Cardiac muscle cell (in vitro differentiated cells and primary cell): Measurements from ENCODE around the gene CBX2. TPM values are rescaled to one million over a fixed set of nuclear protein-coding genes. Genes with fewer than 3 reads are reported as not detected.
A peak's percentile ranks its signal among the peaks of the same experiment; 100 is the strongest.
"Not testable (repeated sequence)": the region's sequence is repeated elsewhere in the genome, so short reads cannot be mapped to it uniquely, and the experiment has no call there.

Source experiments
- DNase-seq, 2 donors: peaks; one replicate each; pipeline versions ENCODE4 v3.0.0 to v3.0.0-alpha.2; 2010 to 2017; ENCODE audit warnings: low read depth in 1 of 2, low spot score in 1 of 2
- H3K27ac ChIP-seq: fragments of 200-600 bp; sonication (generic); 2 replicates; pipeline ENCODE4 v1.5.1; 2016
- H3K27me3 ChIP-seq: fragments of 200-600 bp; sonication (generic); 2 replicates; pipeline ENCODE4 v1.6.0; 2016; ENCODE audit warnings: control low read depth
- H3K36me3 ChIP-seq: fragments of 200-600 bp; sonication (generic); 2 replicates; pipeline ENCODE4 v1.5.1; 2016; ENCODE audit warnings: control low read depth
- H3K4me1 ChIP-seq: fragments of 200-600 bp; sonication (generic); 2 replicates; pipeline ENCODE4 v1.8.1; 2017; ENCODE audit warnings: low read depth, mild to moderate bottlenecking, mixed run types
- H3K4me3 ChIP-seq: fragments of 200-600 bp; sonication (generic); 2 replicates; pipeline ENCODE4 v1.5.1; 2016; ENCODE audit warnings: mild to moderate bottlenecking
- H3K9me3 ChIP-seq: fragments of 200-600 bp; sonication (generic); 2 replicates; pipeline ENCODE4 v1.5.1; 2017; ENCODE audit warnings: low read depth, mild to moderate bottlenecking, control low read depth
- CTCF ChIP-seq: IDR thresholded peaks from 2 replicates; pipeline ENCODE4 v1.5.1; 2012; ENCODE audit warnings: low read depth, mild to moderate bottlenecking, low read length
- polyA plus RNA-seq: library from polyadenylated mRNA; unstranded; fragments of >200 nt; fragmentation: Nextera tagmentation; extraction: Ambion mirVana; gene quantifications from 2 replicates; pipeline ENCODE4 v1.2.1, GENCODE V29; 2016
- total RNA-seq: library from RNA; depleted of rRNA; stranded (reverse); fragments of >200 nt; gene quantifications from 2 replicates; pipeline ENCODE4 v1.2.3, GENCODE V29; 2016

The CBX2 gene
- total and polyA plus RNA-seq, 2 experiments from 2014 or later = 25.8 to 51.1 TPM

- H3K4me3 ChIP-seq = no peak overlapping the region
- no peak overlapping the region for H3K27ac ChIP-seq
- no peaks in the 10 kb centered on the region for H3K27me3 ChIP-seq
- no peaks in the 10 kb centered on the region for H3K4me1 ChIP-seq
- no peaks in the 10 kb centered on the region for H3K9me3 ChIP-seq
- DNase-seq = no peak
- no peaks in the 10 kb centered on the region for H3K36me3 ChIP-seq
- TF ChIP-seq CTCF = no peak
Observed at GRCh38 chr17:79769570-79770506, 8.1 kb upstream of the CBX2 start.

GRCh38 chr17:79771276-79771675 lies 6.7 kb upstream of the CBX2 start:
- Histone ChIP-seq H3K4me1 (peaks cover 2% of the 10 kb centered on the region), H3K4me3 (no peak overlapping the region), H3K27me3 (no peaks in the 10 kb centered on the region), H3K27ac (no peak overlapping the region), H3K36me3 (no peaks in the 10 kb centered on the region), H3K9me3 (no peaks in the 10 kb centered on the region)
- no peak for DNase-seq
- TF ChIP-seq CTCF = no peak

GRCh38 chr17:79772726-79773125 lies 5.2 kb upstream of the CBX2 start:
- not testable (repeated sequence) for H3K36me3 ChIP-seq, H3K4me3 ChIP-seq, H3K9me3 ChIP-seq, DNase-seq, H3K27me3 ChIP-seq, H3K27ac ChIP-seq, H3K4me1 ChIP-seq

GRCh38 chr17:79774561-79774975 lies 3.4 kb upstream of the CBX2 start:
- Histone ChIP-seq H3K27ac (no peak overlapping the region), H3K27me3 (no peaks in the 10 kb centered on the region), H3K9me3 (no peaks in the 10 kb centered on the region), H3K4me1 (peaks cover 7% of the 10 kb centered on the region), H3K4me3 (no peak overlapping the region), H3K36me3 (no peaks in the 10 kb centered on the region)
- TF ChIP-seq CTCF = no peak
- DNase-seq = no peak

- DNase-seq = no peak
- no peaks in the 10 kb centered on the region for H3K36me3 ChIP-seq
- no peak overlapping the region for H3K4me3 ChIP-seq
- no peak overlapping the region for H3K27ac ChIP-seq
- H3K27me3 ChIP-seq = no peaks in the 10 kb centered on the region
- H3K4me1 ChIP-seq = peaks cover 7% of the 10 kb centered on the region
- TF ChIP-seq CTCF = no peak
- H3K9me3 ChIP-seq = no peaks in the 10 kb centered on the region
Observed at GRCh38 chr17:79775632-79776031, 2.3 kb upstream of the CBX2 start.

- no peak for TF ChIP-seq CTCF
- Histone ChIP-seq H3K4me3 (no peak overlapping the region), H3K36me3 (no peaks in the 10 kb centered on the region), H3K27me3 (no peaks in the 10 kb centered on the region), H3K4me1 (peaks cover 7% of the 10 kb centered on the region), H3K27ac (peak overlapping the region; percentile 61), H3K9me3 (no peaks in the 10 kb centered on the region)
- no peak for DNase-seq
Observed at GRCh38 chr17:79776376-79777119, 1.4 kb upstream of the CBX2 start.
